CMK (cell line): ENCODE data around the gene ZNF628.

Experiments used
- DNase-seq: peaks from one replicate; pipeline ENCODE4 v3.0.0-alpha.2; 2010; ENCODE audit warnings: low read depth

The ZNF628 gene

DNA sequence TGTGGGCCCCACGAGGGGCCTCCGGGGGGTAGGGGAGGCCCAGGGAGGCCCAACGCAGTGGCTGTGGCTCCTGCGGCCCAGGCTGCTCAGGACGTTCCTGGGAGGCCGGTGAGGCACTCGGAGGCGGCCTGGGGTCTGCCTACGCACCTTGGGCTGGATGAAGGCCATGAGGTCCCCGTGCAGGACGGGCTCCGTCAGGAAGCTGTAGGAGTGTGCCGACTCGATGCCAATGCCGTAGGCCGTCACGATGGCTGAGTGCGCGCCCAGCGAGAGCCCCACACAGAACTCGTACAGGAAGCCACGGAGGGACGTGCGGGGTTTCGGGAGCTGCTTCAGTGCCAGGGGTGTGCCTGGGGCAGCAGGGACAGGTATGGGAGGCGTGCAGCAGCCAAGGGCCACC is 54.6 kb downstream of the ZNF628 start:
- DNase-seq, result no peak
